Glutamatergic neuron (in vitro differentiated cells): ENCODE measurements around the gene CXCR4. TPM values are rescaled to one million over a fixed set of nuclear protein-coding genes. Genes with fewer than 3 reads are reported as not detected.
A peak's percentile ranks its signal among the peaks of the same experiment; 100 is the strongest.

ENCODE experiments used
- DNase-seq: peaks from one replicate; pipeline ENCODE4 v3.0.0; 2022
- H3K27ac Mint-ChIP-seq: one replicate; pipeline ENCODE4 v1.8.0; 2020; ENCODE audit warnings: mild to moderate bottlenecking, mixed read lengths, inconsistent platforms; ENCODE audit not compliant: unreplicated experiment
- H3K27me3 Mint-ChIP-seq: one replicate; pipeline ENCODE4 v1.8.0; 2020; ENCODE audit warnings: mild to moderate bottlenecking, moderate library complexity, mixed read lengths, inconsistent platforms; ENCODE audit not compliant: unreplicated experiment
- H3K36me3 Mint-ChIP-seq: one replicate; pipeline ENCODE4 v1.8.0; 2020; ENCODE audit warnings: mild to moderate bottlenecking, mixed read lengths, inconsistent platforms; ENCODE audit not compliant: unreplicated experiment
- H3K4me1 Mint-ChIP-seq: one replicate; pipeline ENCODE4 v1.8.0; 2020; ENCODE audit warnings: mild to moderate bottlenecking, low read depth, mixed read lengths, inconsistent platforms; ENCODE audit not compliant: unreplicated experiment
- H3K4me3 Mint-ChIP-seq: one replicate; pipeline ENCODE4 v1.8.0; 2020; ENCODE audit warnings: mild to moderate bottlenecking, mixed read lengths, inconsistent platforms; ENCODE audit not compliant: unreplicated experiment
- H3K9me3 Mint-ChIP-seq: one replicate; pipeline ENCODE4 v1.8.0; 2020; ENCODE audit warnings: mild to moderate bottlenecking, moderate library complexity, mixed read lengths, inconsistent platforms; ENCODE audit not compliant: unreplicated experiment
- total RNA-seq: library from RNA; stranded (reverse); fragmentation: NEBNext Ultra II Directional; extraction: Animal tissue kit (Norgen Biotek cat#: 25700); gene quantifications from one replicate; pipeline ENCODE4 v1.2.1, GENCODE V29; 2021; ENCODE audit not compliant: unreplicated experiment
- TF ChIP-seq, protein P1 (sequence below): fragments of 200-600 bp; sonication (generic); IDR thresholded peaks from one replicate; pipeline ENCODE4 v1.5.0; 2021; ENCODE audit not compliant: partially characterized antibody, unreplicated experiment

The CXCR4 gene
- total RNA-seq, 1 donor from 2014 or later: 215 TPM

DNA sequence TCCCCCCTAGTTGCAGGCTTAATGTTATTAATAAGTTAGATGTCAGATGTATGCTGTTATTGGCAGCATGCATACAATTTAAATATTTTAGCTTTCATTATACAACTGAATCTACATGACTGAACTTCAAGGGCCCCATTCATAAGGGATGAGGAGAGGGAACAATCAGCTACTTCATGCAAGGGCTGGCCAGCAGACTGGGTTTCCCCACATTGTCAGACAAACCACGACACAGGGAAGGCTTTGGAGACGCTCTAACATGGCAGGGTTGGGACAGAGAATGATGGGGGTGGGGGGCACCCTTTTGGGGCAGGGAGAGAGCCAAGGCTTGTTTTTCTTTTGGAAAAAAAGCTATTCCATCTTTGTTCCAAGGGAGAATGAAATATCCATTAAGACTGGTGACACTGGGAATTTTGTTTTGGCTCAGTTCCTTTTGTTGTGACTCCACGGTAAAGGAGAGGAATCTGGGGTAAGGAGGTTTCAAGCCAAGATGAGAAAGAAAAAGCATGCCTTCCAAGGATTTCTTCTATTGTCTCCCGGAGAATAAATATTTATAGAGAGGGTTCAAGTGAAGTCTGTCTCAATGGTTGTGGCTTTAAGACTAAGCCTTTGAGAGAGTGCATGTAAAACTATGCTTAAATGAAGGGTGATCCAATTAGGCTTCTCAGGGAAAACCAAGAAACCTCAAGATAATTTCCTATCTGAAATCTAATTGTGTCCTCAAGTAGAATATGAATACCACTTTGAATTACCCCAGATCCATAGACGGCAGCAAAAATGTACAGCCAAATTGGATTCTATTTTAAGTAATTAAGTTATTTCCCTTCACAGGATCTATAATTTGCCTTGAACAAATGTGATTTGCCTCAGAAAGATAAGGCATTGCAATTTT, 5.4 kb downstream of the CXCR4 start:
- Mint-ChIP-seq H3K4me1 (peaks cover 12% of the 10 kb centered on the region), H3K4me3 (no peak overlapping the region), H3K9me3 (peaks cover 2% of the 10 kb centered on the region), H3K36me3 (peaks cover 14% of the 10 kb centered on the region), H3K27me3 (peaks cover 2% of the 10 kb centered on the region), H3K27ac (peak overlapping the region; percentile 3)
- DNase-seq: no peak
- TF ChIP-seq, protein P1, sequence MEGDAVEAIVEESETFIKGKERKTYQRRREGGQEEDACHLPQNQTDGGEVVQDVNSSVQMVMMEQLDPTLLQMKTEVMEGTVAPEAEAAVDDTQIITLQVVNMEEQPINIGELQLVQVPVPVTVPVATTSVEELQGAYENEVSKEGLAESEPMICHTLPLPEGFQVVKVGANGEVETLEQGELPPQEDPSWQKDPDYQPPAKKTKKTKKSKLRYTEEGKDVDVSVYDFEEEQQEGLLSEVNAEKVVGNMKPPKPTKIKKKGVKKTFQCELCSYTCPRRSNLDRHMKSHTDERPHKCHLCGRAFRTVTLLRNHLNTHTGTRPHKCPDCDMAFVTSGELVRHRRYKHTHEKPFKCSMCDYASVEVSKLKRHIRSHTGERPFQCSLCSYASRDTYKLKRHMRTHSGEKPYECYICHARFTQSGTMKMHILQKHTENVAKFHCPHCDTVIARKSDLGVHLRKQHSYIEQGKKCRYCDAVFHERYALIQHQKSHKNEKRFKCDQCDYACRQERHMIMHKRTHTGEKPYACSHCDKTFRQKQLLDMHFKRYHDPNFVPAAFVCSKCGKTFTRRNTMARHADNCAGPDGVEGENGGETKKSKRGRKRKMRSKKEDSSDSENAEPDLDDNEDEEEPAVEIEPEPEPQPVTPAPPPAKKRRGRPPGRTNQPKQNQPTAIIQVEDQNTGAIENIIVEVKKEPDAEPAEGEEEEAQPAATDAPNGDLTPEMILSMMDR: no peak

DNA sequence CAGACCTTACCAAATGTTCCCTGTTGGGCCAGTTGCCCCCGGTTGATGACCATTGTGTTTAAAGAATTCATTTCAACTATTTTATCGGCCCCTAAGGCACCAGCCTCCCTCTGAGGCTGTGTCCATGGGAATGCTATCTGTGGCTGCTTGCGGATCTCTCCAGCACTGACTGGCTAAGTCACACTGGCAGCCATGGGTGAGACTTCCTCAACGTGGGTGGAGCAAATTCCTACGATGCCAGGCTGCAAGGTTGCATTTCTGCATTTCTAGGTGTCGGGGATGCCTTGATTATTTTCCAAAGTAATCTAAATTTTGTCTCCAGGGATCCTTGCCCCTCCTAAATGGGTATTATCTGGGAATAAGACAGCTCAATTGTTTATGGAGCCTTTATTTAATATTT, 6.2 kb downstream of the CXCR4 start:
- Mint-ChIP-seq H3K36me3 (peaks cover 14% of the 10 kb centered on the region), H3K4me3 (no peak overlapping the region), H3K4me1 (peaks cover 17% of the 10 kb centered on the region), H3K9me3 (peaks cover 2% of the 10 kb centered on the region), H3K27ac (no peak overlapping the region), H3K27me3 (peaks cover 2% of the 10 kb centered on the region)
- TF ChIP-seq, protein P1: no peak
- DNase-seq: no peak

DNA sequence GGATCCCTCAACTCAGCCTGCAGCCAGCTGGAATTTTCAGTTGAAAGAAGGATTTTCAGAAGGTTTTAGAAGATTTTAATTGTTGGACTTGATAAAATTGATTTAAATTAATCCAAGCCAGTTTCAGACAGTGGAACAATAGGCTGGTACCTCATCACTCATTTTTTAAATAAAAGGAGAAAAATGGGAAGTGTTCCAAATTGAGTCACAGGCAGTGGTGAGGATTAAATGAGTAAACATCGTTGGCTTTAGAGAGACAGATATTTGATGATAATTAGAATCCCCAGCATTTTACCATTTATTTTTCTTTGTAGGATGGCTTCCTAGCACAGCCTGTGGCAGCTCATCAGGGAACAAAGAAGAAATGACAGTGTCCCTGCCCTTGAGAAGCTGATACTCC, 7.4 kb downstream of the CXCR4 start:
- H3K27ac Mint-ChIP-seq: no peak overlapping the region
- H3K4me3 Mint-ChIP-seq: no peak overlapping the region
- peaks cover 20% of the 10 kb centered on the region for H3K4me1 Mint-ChIP-seq
- DNase-seq: no peak
- peaks cover 2% of the 10 kb centered on the region for H3K27me3 Mint-ChIP-seq
- peaks cover 14% of the 10 kb centered on the region for H3K36me3 Mint-ChIP-seq
- no peaks in the 10 kb centered on the region for H3K9me3 Mint-ChIP-seq
- TF ChIP-seq, protein P1: no peak

DNA sequence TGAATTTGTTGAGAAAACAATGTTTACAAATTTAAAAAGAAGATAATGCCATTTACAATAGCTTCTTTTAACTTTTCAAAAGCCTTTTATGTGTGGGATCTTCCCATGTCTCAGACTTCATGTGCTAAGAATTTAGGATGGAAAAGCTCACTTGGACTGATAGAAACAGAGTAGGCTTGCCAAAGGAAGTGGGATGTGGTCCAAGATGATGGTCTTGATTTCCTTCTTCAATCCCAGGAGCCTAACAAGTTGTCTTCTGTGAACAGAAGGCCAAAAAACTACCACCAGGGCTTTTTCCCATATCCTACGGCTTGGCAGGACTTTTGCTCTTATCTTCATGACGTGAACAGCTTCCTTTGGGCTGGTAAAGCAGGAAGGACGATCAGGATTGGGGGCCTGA, 9.5 kb downstream of the CXCR4 start:
- H3K36me3 Mint-ChIP-seq: no peaks in the 10 kb centered on the region
- H3K4me1 Mint-ChIP-seq: peaks cover 15% of the 10 kb centered on the region
- H3K27ac Mint-ChIP-seq: no peak overlapping the region
- no peak overlapping the region for H3K4me3 Mint-ChIP-seq
- TF ChIP-seq, protein P1: no peak
- H3K27me3 Mint-ChIP-seq: peaks cover 2% of the 10 kb centered on the region
- H3K9me3 Mint-ChIP-seq: no peaks in the 10 kb centered on the region
- no peak for DNase-seq
